ACC112 (cell line): ENCODE data around the gene CPLANE1.
"Not testable (repeated sequence)": the region's sequence is repeated elsewhere in the genome, so short reads cannot be mapped to it uniquely, and the experiment has no call there.

Experiments
- H2AFZ ChIP-seq: fragments of 200-600 bp; sonication (generic); one replicate; pipeline ENCODE4 v1.6.0; 2017; ENCODE audit warnings: antibody characterized with exemption, low read length; ENCODE audit not compliant: unreplicated experiment
- H3K27ac ChIP-seq: fragments of 200-600 bp; sonication (generic); 2 replicates; pipeline ENCODE4 v1.5.1; 2014; ENCODE audit warnings: low read depth, mild to moderate bottlenecking, antibody characterized with exemption, low read length, moderate library complexity
- H3K27me3 ChIP-seq: fragments of 200-600 bp; sonication (generic); 2 replicates; pipeline ENCODE4 v1.6.1; 2014; ENCODE audit warnings: mild to moderate bottlenecking, antibody characterized with exemption, low read length, moderate library complexity, mixed read lengths; ENCODE audit not compliant: insufficient read depth
- H3K36me3 ChIP-seq: fragments of 200-600 bp; sonication (generic); 2 replicates; pipeline ENCODE4 v1.6.1; 2016; ENCODE audit warnings: mild to moderate bottlenecking, antibody characterized with exemption, low read length, moderate library complexity, mixed read lengths; ENCODE audit not compliant: insufficient read depth
- H3K4me1 ChIP-seq: fragments of 200-600 bp; sonication (generic); one replicate; pipeline ENCODE4 v1.6.1; 2016; ENCODE audit warnings: low read length, mixed read lengths; ENCODE audit not compliant: insufficient read depth, unreplicated experiment, control insufficient read depth
- H3K4me3 ChIP-seq: fragments of 200-600 bp; sonication (generic); 2 replicates; pipeline ENCODE4 v1.5.1; 2014; ENCODE audit warnings: mild to moderate bottlenecking, low read depth, low read length
- H3K79me2 ChIP-seq: fragments of 200-600 bp; sonication (generic); one replicate; pipeline ENCODE4 v1.6.0; 2016; ENCODE audit warnings: low read length; ENCODE audit not compliant: control insufficient read depth, unreplicated experiment, insufficient read depth

CPLANE1 gene

DNA sequence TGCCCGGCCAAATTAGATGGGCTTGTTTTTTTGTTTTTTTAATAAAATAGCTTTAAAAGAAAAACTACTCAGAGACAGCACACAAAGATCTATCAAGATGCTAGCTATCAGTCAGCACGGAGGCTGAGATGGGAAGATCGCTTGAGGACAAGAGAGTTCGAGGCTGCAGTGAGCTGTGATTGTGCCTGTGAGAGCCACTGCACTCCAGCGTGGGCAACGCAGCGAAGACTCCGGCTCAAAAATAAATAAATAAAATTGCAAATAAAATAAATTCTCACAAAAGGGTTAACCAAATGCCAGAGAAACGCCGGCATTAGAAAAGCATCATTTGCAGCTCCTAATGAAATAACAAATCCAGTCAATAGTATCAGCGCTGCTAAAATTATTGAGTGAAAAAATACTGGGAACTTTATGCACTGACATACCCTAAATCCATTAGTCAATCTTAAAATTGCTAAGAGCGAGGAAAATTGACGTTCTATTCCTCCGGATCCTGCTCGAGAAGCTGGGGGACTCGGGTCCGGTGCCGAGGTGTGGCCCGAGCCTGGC is 681 bp downstream of the CPLANE1 start:
- peak overlapping the region; percentile 97 for H3K4me3 ChIP-seq
- peak overlapping the region; percentile 79 for H2AFZ ChIP-seq
- no peaks in the 10 kb centered on the region for H3K27me3 ChIP-seq
- H3K4me1 ChIP-seq, result peaks cover 20% of the 10 kb centered on the region
- H3K36me3 ChIP-seq, result peaks cover 4% of the 10 kb centered on the region; the same call in 1 of the 2 replicates
- H3K27ac ChIP-seq, result peak overlapping the region; percentile 83
- H3K79me2 ChIP-seq, result peaks cover 30% of the 10 kb centered on the region

DNA sequence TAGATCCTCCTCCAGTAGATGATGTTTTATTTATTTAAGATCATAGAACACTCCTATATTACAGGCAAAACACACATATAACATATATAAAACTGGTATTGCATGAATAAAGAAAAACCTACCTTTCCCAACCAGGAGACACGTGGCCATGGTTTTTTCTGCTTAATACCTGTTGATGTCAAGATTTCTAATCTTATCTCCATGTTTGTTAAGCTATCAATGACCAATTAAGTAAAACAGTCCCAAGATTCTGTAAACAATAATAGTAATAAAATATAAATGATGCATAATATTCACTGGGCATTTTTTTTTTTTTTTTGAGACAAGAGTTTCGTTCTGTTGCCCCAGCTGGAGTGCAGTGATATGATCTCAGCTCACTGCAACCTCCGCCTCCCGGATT is 1.7 kb downstream of the CPLANE1 start:
- H3K36me3 ChIP-seq, result peaks cover 4% of the 10 kb centered on the region; the same call in 1 of the 2 replicates
- H2AFZ ChIP-seq, result no peak overlapping the region
- peak overlapping the region; percentile 97 for H3K4me3 ChIP-seq
- peaks cover 20% of the 10 kb centered on the region for H3K4me1 ChIP-seq
- no peaks in the 10 kb centered on the region for H3K27me3 ChIP-seq
- no peak overlapping the region for H3K27ac ChIP-seq
- peaks cover 30% of the 10 kb centered on the region for H3K79me2 ChIP-seq

DNA sequence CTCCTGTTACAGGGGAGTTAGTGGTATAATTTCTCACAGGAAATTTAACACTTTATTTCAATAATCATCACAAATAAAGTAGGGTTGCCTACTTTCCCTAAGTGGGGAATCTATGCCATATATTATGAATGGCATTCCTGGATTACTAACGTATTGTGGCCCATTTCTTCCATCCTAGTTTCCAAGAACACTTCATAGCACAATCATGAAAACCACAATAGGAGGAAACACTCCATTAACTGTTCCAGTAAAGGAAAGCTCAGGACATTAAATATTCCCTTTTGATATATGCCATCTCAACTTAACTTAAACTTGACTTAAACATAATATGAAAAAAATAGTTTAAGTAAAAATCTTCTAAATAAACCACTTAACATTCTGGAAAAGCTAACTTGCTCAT is 2.1 kb downstream of the CPLANE1 start:
- H3K4me1 ChIP-seq, result peaks cover 20% of the 10 kb centered on the region
- no peaks in the 10 kb centered on the region for H3K27me3 ChIP-seq
- H3K27ac ChIP-seq, result no peak overlapping the region
- H3K4me3 ChIP-seq, result peak overlapping the region; percentile 97
- peaks cover 4% of the 10 kb centered on the region; the same call in 1 of the 2 replicates for H3K36me3 ChIP-seq
- H3K79me2 ChIP-seq, result peaks cover 30% of the 10 kb centered on the region
- no peak overlapping the region for H2AFZ ChIP-seq

DNA sequence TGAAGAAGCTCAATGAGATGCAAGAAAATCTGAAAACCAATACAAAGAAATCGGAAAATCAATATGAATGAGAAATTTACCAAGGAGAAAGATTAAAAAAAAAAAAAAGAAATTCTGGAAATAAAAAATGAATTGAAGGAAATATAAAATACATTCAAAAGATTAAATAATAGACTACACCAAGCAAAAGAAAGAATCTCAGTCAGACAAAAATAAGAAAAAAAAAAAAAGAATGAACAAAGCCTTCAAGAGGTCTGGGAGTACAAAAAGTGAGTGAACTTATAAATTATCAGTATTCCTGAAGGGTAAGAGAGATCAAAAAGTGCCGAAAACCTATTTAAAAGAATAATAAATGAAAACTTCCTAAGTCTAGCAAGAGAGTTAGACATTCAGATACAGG is 14.9 kb downstream of the CPLANE1 start:
- Histone ChIP-seq H3K79me2 (peaks cover 25% of the 10 kb centered on the region), H3K4me1 (no peaks in the 10 kb centered on the region), H3K4me3 (no peak overlapping the region), H2AFZ (no peak overlapping the region), H3K36me3 (peaks cover 43% of the 10 kb centered on the region), H3K27me3 (no peaks in the 10 kb centered on the region), H3K27ac (no peak overlapping the region)

DNA sequence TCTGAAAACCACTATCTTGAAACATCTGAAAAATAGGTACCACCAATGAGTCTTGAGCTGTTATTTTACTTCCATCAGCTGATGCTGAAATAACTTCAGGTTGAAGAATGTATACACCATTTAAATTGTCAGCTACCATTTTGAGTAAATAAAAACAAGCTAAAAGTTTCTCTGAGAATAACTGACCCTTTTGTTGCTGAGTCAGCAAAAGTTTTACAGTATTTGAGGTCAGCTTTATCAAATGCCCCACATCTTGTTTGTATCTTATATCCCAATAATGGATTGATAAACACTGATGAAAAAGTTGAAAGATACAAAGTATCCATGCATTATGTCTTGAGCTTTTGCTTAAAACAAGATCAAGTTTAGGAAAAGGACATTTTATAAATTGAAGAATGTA is 22.8 kb downstream of the CPLANE1 start:
- Histone ChIP-seq H3K27ac (no peak overlapping the region), H3K4me3 (no peak overlapping the region), H3K27me3 (no peaks in the 10 kb centered on the region), H3K36me3 (peaks cover 43% of the 10 kb centered on the region), H2AFZ (no peak overlapping the region), H3K4me1 (no peaks in the 10 kb centered on the region), H3K79me2 (no peaks in the 10 kb centered on the region)

DNA sequence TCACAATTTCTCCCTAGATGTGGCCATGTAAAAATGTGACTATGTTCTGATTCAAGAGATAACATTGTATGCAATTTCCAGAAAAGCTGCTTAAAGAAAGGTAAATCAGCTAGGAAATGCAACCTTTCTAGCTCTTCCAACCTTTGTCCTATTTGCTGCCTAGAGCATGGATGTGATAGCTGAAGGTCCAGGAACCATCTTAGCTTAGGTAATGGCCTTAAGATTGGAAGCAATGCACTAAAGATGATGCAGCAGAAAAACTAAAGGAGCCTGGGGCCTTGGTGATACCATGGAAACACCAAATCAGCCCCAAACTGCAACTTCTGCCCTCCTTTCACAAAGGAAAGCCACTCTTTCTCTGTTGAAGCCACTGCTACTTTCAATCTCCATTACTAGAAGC is 27.0 kb downstream of the CPLANE1 start:
- no peaks in the 10 kb centered on the region for H3K79me2 ChIP-seq
- no peak overlapping the region for H2AFZ ChIP-seq
- H3K27me3 ChIP-seq, result no peaks in the 10 kb centered on the region
- no peaks in the 10 kb centered on the region for H3K4me1 ChIP-seq
- H3K4me3 ChIP-seq, result no peak overlapping the region
- no peak overlapping the region for H3K27ac ChIP-seq
- H3K36me3 ChIP-seq, result peaks cover 38% of the 10 kb centered on the region

DNA sequence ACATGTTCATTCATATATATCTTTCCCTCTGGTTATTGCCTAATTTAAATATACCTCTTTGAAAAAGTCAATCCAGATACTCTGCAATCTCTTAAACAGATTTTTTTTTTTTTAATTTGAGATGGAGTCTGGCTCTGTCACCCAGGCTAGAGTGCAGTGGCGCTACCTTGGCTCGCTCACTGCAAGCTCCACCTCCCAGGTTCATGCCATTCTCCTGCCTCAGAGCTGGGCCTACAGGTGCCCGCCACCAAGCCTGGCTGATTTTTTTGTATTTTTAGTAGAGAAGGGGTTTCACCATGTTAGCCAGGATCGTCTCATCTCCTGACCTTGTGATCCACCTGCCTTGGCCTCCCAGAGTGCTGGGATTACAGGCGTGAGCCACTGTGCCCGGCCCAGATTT is 28.8 kb downstream of the CPLANE1 start:
- not testable (repeated sequence) for H3K27me3 ChIP-seq, H3K79me2 ChIP-seq, H3K4me1 ChIP-seq, H3K27ac ChIP-seq, H3K4me3 ChIP-seq, H2AFZ ChIP-seq
- peaks cover 32% of the 10 kb centered on the region for H3K36me3 ChIP-seq

DNA sequence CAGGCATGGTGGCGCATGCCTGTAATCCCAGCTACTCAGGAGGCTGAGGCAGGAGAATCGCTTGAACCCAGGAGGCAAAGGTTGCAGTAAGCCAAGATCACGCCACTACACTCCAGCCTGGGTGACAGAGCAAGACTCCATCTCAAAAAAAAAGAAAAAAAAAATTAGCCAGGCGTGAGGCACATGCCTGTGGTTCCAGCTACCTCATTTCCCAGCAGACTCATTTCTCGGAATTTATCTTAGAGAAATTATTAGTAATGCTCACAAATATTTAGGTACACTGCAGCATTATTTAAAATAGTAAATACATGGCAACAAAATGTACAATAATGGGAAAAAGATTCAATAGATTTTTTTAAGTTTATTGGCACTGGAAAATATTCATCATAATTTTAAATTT is 29.8 kb downstream of the CPLANE1 start:
- H3K27me3 ChIP-seq, H3K4me1 ChIP-seq, H3K27ac ChIP-seq, H2AFZ ChIP-seq, H3K4me3 ChIP-seq, H3K79me2 ChIP-seq: not testable (repeated sequence)
- peaks cover 30% of the 10 kb centered on the region for H3K36me3 ChIP-seq

DNA sequence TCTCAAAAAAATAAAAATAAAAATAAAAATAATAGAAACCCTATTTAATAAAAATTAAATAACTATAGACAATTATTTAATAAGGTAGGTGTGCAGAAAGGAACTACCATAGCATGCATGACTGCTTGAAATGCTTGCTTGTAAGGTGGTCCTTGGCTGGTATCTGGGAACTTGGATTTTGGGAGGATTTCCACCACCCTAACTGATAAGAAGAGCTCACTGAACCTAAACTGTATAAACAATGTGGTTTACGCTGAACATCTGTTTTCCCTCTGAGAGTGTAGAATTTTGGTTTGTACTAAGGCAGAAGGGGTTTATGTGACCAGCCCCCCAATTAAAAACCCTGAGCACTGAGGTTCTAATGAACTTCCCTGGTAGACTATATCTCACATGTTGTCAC is 31.2 kb downstream of the CPLANE1 start:
- H3K36me3 ChIP-seq, result peaks cover 19% of the 10 kb centered on the region
- H3K4me1 ChIP-seq, result no peaks in the 10 kb centered on the region
- no peaks in the 10 kb centered on the region for H3K79me2 ChIP-seq
- no peak overlapping the region for H2AFZ ChIP-seq
- no peak overlapping the region for H3K4me3 ChIP-seq
- no peaks in the 10 kb centered on the region for H3K27me3 ChIP-seq
- no peak overlapping the region for H3K27ac ChIP-seq

DNA sequence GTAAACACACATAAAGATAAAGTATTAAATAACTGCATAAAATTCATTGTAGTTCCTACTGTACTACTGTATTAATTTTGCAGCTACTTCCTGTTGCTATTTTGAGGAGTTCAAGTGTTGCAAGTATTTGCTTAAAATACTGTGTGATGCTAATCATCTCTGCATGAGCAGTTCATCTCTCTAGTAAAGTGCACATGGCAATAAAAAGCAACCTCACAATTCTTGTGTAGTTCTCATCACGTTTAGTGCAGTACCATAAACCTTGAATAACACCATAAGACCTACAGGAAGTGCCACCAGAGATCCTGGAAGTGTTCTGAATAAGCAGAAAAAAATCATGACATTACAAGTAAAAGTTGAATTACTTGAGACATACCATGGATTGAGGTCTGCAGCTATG is 34.6 kb downstream of the CPLANE1 start:
- no peaks in the 10 kb centered on the region for H3K79me2 ChIP-seq
- H3K27ac ChIP-seq, result no peak overlapping the region

DNA sequence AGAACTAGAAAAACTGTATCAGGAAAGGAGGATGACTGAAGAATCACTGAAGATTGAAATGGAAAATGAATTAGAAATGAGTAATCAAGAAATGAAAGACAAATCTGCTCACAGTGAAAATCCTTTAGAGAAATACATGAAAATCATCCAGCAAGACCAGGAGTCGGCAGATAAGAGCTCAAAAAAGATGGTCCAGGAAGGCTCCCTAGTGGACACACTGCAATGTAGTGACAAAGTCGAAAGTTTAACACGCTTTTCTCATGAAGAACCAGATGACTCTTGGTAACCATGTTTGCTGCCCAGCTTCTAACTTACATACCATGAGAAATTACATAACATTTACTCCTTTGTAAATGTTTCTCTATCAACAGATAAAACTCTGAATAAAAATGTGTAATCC is 37.1 kb downstream of the CPLANE1 start:
- H3K79me2 ChIP-seq, result no peaks in the 10 kb centered on the region
- H3K4me1 ChIP-seq, result no peaks in the 10 kb centered on the region
- no peaks in the 10 kb centered on the region for H3K27me3 ChIP-seq
- no peak overlapping the region for H2AFZ ChIP-seq
- peaks cover 4% of the 10 kb centered on the region; the same call in 1 of the 2 replicates for H3K36me3 ChIP-seq
- no peak overlapping the region for H3K27ac ChIP-seq
- no peak overlapping the region for H3K4me3 ChIP-seq

More for the DNA sequence above, 34.6 kb downstream of the CPLANE1 start:
- H3K36me3 ChIP-seq, result peaks cover 4% of the 10 kb centered on the region; the same call in 1 of the 2 replicates
- no peak overlapping the region for H3K4me3 ChIP-seq
- no peaks in the 10 kb centered on the region for H3K27me3 ChIP-seq
- H3K4me1 ChIP-seq, result no peaks in the 10 kb centered on the region
- H2AFZ ChIP-seq, result no peak overlapping the region
